HPDE6-E6E7 (cell line): Measurements from ENCODE around the gene FBXO42.
"Not testable (repeated sequence)": the region's sequence is repeated elsewhere in the genome, so short reads cannot be mapped to it uniquely, and the experiment has no call there.

Experiments
- DNase-seq: peaks from one replicate; pipeline ENCODE4 v3.0.0; 2011; ENCODE audit warnings: missing footprints; ENCODE audit errors: extremely low spot score

The FBXO42 gene

GRCh38 chr1:16244650-16245285, 107.5 kb downstream of the FBXO42 start:
- no peak for DNase-seq

DNA sequence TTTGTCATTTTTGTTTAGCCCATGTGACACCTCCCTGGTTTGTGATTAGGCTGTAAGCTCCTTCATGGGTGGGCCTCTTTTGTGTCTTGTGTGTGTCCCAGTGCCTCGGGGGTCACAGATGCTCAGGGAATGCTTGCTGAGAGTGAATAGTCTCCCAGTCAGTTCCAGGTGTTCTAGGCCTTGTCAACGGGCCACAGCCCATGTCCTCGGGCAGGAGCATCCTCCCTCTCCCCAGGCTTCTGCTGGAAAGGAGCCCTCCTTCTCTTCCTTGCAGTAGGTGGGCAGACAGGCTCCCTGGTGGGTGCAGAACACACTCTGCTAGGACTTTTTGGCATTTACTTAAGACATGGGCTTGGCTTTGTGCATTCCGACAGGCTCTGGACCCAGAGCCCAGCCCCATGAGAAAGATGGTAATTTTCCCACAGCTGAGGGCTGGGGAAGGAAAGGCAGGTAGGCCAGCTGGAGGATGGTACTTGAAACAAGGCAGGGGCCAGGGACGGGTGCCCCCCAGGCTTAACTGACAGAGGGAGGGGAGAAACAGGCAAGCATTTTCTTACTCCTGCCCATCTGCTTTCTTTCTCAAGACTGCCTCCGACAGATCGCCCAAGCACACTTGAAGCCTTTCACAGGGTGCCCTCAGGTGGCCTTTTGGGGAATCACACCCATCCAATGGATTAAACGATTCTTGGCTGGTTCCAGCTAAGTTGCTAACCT, 108.2 kb downstream of the FBXO42 start:
- DNase-seq = peak; percentile 76

DNA sequence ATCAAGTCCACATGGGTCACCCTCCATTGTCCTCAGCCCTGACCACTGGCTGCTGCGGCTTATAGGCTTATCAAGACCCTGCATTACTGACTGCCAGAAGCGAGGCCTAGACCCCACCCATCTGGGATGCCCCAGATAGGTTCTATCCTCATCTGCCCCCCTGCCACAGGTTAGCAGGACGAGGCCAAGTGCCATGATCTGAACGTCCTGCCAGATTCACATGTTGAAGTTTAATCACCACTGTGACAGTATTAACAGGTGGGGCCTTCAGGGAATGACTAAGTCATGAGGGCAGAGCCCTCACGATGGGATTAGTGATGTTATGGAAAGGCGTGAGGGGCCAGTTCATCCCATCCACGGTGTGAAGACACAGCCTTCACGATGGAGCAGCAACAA, 109.1 kb downstream of the FBXO42 start:
- DNase-seq = no peak

DNA sequence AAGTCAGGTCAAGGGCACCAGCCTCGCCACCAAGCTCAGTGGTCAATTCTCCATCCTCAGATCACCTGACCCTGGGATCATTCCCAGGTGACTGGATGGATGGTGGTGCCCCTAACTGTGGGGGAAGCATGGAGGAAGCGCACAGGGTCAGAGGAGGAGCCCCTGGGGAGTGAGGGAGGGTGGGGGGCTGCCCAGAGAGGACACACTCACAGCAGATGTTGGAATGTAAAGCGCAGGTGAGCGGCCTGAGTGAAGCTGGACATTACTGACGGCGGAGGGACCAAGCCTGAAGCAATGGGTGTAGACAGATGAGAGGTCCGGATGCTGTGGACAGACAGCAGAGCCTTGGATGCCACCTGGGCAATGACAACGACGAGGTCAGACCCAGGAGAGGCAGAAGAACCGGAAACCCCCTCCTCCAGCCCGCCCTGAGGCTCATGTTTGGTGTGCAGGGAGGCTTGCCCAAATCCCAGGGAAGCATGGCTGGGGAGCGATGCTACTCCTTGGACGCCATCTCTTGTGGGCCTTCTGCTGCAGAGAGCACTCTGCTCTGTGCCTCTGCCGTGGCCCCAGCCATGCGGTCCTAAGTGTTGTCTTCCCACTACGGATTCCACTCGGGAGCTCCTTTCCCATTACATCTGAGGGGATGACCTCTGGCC, 109.6 kb downstream of the FBXO42 start:
- no peak for DNase-seq

DNA sequence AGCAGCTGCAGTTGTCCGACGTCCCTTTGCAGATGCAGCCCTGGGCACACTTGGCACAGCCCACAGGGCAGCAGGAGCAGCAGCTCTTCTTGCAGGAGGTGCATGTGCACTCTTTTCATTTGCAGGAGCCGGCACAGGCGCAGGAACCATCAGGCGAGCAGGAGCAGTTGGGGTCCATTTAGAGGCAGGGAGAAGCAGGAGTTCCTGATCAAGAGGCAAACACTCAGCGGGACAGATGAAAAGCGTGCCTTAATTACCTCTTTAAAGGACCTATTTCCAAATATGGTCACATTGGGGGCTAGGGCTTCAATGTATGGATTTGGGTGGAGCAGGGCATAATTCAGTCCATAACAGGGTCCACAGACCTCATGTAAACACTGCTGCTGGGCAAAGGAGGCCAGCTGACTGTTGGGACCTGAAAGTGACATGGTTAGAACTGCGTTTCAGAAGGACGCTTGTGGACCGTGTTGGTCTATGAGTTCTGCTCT, 111.0 kb downstream of the FBXO42 start:
- DNase-seq = no peak

DNA sequence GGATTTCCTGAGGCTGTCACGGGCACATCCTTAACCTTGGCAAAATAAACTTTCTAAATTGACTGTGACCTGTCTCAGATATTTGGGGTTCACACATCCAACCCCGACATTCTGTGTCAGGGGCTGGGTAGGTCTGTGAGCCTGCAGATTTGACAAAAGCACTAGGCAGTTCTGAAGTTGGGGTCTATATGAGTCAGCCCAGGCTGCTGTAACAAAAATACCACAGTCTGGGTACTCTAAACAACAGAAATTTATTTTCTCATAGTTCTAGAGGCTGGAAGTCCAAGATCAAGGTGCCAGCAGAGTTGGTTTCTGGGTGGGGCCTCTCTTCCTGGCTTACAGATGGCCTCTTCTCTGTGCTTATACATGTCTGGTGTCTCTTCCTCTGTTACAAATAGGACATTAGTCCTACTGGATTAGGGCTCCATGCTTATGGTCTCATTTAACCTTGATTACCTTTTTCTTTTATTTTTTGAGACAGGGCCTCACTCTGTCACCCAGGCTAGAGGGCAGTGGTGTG, 112.2 kb downstream of the FBXO42 start:
- no peak for DNase-seq

GRCh38 chr1:16237343-16237830, 114.9 kb downstream of the FBXO42 start:
- no peak for DNase-seq

- DNase-seq = peak; percentile 90
Observed at GRCh38 chr1:16236511-16237342, 115.6 kb downstream of the FBXO42 start, which contains the start of gene CPLANE2. Gene CPLANE2, minus strand, starts transcription at chr1:16237183. Its CDS starts 441 bp downstream, at chr1:16236742.

DNA sequence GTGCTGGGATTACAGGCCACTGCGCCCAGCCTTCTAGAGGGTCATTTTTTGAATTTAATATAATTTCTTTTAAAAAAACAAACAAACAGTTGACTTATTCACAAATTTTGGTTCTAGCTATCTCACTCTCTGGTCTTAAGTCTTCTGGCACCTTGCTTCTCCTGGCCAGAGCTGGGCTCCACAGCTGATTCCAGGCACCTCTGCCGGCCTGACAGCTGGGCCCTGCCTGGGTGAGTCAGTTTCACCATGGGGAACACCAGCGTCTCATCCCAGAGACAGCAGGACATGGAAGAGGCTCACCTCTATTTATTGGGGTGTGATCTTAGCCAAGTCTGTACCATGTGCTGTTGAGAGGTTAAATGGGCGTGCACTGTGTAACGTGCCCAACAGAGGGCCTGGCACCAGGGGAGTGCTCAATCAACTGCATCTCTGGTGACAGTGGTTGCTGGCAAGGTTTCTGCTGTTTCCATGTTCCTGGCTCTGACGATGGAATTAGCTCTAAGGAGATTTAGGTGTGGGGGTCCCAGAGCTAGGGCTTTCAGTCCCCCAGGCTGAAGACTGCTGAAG, 116.3 kb downstream of the FBXO42 start:
- DNase-seq = peak; percentile 53

DNA sequence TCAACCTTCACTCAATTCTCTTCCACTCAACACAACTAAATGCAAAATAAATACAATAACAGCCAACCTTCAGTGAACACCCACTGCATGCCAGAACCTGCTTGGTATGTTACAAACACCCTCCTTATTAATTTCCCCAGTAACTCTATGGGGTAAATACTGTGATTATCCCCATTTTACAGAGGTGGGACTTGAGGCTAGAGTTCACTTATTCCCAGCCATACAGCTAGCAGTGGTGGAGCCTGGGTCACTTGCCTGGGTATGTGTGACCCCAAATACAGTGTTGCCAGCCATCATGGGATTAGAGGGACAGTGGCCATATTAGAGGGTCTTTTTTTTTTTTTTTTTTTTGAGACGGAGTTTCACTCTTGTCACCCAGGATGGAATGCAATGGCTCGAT, 116.9 kb downstream of the FBXO42 start:
- DNase-seq = no peak

DNA sequence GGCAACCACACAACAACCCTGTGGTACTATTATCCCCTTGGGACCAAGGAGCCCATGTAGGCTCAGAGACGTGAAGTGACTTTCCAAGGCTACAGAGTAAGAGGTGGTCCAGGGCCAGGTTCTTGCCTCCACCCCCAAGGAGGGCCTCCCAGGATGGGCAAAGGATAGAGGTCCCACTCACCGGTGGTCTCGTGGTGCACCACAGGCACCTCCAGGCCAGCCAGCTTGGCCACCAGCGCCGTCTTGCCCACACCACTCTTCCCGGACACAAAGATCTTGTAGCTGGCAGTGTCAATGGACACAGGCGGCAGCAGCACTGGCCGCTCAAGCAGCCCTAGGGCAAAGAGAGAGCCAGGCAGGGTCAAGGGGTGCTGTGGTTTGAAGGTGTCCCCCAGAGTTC, 118.8 kb downstream of the FBXO42 start:
- no peak for DNase-seq

DNA sequence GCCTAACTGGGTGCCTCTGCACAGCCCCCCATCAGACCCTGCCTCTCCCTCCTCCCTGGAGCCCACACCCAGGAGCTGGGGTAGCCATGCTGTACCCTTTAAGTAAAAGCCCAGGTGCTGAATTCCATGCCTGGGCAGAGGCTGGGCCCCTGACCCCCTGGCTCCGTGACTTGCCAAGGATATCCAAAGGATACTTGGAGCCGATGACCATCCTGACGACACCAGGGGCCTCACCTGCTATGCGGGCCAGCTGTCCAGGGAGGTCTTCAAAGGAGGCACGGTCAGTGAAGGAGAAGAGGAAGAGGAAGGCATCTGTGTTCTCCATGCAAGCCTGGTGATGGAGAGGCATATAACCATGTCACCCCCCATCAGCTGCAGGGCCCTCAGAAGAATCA, 120.0 kb downstream of the FBXO42 start:
- DNase-seq = no peak

DNA sequence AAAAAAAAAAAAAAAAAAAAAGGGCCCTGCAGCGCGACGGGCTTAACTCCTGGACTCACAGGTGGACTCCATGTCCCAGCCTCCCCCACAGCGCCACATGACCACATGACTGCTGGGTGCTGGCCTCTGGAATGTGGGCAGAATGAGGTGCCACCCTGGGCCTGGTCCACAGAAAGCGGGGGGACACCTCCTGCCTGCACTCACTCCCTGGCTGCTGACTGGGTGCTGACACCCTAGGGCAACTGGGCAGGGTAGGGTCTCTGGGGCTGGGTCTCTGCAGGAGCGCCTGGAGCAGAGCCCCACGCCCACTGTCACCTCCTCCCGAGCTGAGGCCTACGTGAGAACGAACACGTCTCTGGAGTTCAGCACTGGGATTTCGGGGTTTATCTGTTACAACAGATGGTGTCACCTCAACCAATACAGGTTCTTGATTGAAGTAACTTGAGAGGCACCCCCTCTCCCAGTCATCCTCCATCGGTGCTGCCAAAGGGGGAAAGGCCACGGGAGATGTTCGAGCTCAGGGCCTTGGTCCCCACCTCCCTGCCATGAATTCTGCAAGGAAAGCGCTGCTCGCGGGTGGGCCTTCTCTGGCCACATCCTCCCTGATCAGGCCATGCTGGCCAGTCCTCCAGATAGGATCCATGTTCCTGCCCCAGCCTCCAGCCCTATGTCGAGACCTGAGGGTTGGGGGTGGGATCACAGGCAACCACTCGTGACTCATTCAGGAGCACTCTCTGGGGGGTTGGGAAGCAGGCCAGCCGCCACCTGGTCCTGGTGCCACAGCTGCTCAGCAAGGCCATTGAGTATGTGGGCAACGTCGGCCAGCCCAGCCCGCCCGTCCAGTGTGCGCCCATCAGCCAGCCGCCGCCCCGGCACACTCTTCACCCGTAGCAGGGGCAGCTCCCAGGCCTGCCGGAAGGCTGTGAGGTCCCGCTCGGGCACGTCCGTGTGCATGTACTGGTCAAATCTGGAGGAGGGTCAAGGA, 120.7 kb downstream of the FBXO42 start:
- DNase-seq = no peak

GRCh38 chr1:16230744-16231143, 121.5 kb downstream of the FBXO42 start:
- no peak for DNase-seq

DNA sequence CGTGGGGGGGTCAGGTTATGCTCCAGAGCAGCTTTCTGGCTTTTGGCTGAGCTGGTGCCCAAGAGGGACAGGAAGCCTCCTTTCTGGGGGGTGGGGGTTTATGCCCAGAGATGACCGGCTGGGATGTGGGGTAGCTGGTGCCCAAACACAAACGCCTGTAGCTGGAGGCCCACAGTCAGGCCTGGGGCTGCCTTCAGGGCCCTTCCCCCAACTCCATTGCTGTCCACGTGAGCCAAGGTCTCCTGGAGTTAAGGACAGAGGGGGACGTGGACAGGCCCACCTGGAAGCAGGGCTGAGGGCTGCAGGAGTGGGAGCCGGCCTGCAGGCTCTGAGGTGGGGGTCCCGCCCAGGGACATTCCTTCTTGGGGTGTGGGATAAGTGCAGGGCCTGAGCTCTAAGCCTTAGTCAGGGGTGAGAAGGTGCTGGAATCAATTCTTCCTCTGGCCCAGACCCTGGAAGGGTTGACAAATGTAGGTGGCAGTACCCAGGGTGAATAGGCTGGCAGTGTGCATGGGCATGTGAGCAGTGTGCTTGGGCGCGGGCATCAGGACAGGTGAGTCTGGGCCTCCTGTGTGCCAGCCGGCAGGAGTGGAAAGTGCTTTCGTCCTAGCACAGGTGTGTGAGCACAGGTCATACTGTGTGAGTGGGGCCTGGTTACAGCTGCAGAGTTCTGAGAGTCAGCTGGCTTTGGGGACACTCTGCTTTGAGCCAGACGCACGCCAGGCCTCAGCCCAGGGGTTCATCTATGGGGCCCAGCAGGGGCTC, 122.1 kb downstream of the FBXO42 start:
- DNase-seq = no peak

GRCh38 chr1:16226490-16227179, 125.6 kb downstream of the FBXO42 start:
- DNase-seq = no peak

DNA sequence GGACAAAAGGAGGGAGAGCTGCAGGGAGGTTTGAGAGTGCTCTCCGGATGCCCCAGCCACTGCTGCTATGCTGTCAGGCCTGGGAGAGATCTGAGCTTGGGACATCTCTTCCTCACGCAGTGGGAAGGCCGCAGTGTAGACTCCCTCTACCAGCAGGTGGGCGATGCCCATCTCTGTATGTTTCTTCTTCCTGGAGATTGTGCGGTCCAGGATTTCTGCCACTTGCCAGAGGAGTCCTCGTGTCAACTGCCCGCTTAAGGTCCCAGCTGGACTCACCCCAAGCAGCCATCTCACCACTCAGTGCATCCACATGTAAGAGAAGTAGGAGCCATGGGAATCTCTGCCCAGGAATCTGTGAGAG, 126.2 kb downstream of the FBXO42 start:
- DNase-seq = no peak

DNA sequence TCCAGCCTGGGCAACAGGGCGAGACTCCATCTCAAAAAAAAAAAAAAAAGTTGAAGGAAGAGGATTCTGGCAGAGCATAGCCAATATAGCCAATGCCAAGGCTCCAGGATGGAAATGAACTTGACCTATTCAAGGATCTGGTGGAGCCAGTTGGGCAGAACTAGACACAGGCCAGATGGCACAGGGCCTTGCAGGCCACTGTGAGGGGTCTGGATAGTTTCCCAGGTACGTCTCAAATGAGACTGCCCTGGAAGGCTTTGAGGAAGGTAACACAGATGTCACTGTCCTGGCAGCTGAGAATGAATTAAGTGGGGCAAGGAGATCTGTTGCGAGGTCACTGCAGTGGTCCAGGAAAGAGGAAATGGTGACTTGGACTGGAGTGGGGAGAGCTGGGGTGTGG, 127.8 kb downstream of the FBXO42 start:
- DNase-seq = no peak

DNA sequence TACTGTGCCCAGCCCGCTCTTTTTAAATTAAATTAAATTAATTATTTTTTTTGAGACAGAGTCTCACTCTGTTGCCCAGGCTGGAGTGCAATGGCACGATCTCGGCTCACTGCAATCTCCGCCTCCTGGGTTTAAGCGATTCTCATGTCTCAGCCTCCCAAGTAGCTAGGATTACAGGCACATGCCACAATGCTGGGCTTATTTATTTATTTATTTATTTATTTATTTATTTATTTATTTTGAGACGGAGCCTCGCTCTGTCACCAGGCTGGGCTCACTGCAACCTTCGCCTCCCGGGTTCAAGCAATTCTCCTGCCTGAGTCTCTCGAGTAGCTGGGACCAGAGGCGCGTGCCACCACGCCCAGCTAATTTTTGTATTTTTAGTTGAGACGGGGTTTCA, 129.6 kb downstream of the FBXO42 start:
- not testable (repeated sequence) for DNase-seq
